NOMO-1 treated with dmso at 0.1 percent for 144 hours (cell line): ENCODE data around the gene MYLK2.

ENCODE experiments used
- DNase-seq: peaks from one replicate; lab custom pipeline; 2025; ENCODE audit not compliant: unreplicated experiment; lab: John Stamatoyannopoulos, UW

Gene MYLK2

GRCh38 chr20:31835554-31835953, 16.4 kb downstream of the MYLK2 start:
- no peak for DNase-seq

DNA sequence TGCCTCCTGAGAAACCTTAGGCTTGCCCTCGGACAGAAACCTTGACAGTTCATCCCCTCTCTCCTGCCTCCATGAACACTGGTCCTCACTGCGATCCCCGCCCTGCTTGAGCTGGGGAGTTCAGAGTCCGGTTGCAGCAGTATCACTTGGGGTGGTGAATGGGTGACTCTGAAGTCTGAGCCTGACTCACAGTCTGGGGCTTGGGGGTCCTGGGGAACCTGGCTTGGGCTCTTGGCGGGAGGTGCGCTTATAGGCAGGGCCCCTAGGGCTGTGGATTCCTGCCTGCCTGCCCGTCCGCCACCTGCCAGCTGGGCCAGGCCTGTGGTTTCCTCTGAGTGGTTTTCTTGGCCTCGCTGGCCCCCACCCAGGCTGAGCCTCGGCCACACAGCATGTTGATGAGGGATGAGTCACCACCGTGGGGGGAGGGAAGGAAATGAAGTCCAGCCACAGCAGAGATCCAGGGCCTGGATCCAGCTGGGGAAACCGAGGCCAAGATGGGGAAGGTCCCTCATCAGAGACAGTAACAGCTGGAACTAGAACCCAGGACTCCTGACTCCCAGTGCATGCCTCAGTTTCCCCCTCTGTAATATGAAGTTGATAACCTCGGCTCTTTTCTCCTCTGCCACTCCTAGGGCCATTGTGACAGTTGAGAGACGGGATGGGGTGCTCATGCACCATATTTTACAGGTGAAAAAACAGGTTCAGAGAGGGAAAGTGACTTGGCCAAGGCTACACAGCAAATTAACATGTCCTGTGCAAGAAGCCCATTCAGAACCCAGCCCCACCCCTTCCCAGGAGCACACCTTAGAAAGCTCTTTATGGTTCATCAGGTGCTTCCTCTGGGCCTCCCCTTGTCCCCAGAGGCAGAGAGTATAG, 17.1 kb downstream of the MYLK2 start:
- DNase-seq = peak; percentile 72

DNA sequence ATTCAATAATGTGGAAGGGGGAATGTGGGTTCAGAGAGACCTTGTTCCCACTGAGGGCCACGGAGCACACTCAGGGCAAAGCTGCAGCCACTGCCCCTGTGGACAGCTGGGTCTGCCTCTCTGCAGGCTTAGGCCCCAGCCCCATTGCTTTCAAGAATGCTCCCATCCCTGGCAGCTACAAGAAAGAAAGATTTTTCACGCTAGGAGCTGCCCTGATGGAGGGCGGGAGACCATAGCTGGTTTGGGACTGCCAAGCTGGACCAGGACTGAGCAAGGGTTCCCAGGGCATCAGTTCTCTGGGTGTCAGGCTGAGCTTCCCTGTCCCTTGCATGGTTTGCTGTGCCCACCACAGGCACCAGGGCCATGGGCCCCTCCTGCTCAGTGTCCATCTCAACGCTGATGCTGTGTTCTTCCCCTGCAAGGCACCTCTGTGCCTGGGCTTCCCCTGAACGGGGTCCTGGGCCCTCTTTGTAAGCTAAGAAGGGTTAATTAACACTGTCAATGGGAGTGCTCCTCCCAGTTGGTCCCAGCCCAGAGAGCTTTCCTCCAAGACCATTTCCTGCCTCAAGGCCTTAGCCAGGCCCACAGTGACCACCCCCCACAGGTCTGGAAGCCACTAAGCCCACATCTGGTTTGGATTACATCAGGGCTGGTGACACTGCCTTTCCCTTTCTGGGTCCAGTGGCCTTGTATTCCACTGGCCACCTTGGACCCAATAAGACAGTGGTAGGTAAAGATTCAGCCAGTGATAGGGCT, 17.9 kb downstream of the MYLK2 start:
- DNase-seq = no peak

DNA sequence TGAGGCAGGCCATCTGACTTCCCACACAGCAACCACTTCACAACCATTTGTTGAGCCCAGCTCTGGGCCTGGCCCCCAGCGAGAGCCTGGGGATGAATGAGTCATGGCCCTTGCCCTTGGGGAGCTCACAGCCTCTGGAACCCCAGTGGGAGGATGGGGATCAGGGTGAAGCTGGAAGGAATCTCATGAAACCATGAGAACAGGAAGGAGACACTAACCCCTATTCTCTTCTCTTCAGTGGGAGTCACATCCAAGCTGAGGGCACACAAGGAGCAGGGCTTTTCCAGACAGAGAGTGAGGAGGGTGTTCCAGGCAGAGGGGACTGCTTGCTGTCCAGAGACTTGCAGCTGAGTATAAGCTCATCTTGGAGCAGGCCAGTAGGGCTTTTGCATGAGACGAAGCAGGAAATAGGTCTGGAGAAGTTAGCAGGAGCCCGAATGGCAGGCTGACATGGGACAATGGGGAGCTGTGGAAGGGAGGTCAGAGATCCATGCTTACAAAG, 18.8 kb downstream of the MYLK2 start:
- DNase-seq = no peak

DNA sequence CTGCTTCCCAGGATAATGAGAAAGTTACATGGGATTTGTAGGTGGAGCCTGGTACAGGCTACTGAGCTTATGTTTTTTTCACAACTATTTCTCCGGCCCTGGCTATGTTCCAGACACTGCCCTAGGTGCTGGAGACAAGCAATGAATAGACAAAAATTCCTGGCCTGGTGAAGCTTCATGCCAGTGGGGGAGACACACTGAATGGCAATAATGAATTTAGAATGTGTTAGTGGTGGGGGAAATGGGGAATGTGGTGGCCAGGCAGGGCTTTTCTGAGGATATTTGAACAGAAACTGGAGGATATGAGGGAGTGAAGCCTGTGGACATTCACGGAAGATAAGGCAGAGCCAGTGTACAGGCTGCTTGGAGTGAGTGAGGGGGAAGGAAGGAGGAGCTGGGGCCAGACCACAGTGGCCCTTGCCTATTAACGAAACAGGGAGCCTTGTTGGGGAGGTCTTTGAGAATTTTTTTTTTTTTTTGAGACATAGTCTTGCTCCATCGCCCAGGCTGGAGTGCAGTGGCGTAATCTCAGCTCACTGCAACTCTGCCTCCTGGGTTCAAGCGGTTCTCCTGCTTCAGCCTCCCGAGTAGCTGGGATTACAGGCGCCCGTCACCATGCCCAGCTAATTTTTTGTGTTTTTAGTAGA, 19.6 kb downstream of the MYLK2 start:
- DNase-seq = peak; percentile 9

GRCh38 chr20:31839782-31840487, 20.8 kb downstream of the MYLK2 start:
- no peak for DNase-seq

DNA sequence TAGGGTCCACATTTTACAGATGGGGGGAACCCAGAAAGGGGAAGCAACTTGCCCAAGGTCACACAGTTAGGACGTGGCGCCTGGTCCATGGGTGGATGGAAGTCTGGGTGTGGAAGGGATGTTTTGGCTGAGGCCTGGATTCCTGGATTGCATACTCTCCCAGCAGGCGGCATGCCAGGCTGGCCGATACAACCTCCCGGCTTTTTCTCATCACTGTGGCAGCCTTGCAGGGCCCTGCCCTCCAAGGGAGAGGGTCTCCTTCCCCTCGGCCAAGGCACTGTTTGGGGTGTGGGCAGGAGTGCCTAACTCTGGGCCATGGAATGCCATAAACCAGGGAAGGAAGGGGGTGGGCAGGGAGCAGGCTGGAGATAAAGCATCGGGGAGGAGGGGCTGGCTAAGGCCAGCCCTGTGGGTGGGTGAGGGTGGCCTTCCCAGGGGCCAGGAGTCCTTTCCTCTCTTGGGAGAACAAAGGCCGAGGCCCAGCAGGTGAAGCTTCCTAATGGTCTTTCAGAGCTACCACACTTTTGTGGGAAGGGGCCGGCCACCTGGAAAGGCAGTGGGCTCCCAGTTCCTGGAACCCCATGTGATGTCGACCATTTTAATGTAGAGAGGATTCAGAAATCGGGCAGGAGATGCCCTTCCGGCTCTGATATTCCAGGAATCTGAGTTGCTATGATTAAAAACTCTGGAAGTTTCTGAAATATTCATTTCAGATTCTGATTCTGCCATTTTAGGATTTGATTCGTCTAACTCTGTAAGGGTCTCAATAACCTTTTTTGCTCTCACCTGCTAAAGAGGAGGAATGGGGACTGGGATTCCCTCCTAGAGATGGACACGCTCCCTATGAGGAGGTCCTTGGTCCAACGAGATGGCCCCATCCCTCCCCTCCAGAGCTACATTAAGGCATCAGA, 22.0 kb downstream of the MYLK2 start:
- DNase-seq = no peak

GRCh38 chr20:31841928-31842327, 22.8 kb downstream of the MYLK2 start:
- DNase-seq = no peak

- DNase-seq = no peak
Measured at GRCh38 chr20:31842471-31843157, 23.5 kb downstream of the MYLK2 start.

GRCh38 chr20:31843288-31843687, 24.1 kb downstream of the MYLK2 start:
- DNase-seq = no peak

DNA sequence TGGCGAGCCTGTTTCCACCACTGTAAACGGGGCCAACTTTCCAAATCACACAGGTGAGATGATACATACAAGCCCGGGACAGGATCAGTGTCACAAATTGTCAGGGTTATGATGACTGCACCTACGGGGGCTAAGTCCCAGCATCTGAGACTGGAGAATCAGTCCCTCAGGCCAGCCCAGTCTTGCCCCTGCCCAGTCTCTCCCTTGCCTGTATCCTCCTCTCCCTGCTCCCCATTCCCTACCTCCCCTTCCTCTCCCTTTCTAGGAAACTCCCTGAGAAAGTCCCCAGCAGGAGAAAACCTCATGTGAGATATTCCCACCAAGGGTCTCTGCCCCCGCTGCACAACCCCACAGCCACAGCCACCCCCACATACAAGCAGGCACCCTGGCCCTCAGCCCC, 24.7 kb downstream of the MYLK2 start:
- DNase-seq = no peak

- DNase-seq = no peak
Measured at GRCh38 chr20:31844737-31845299, 25.7 kb downstream of the MYLK2 start.

DNA sequence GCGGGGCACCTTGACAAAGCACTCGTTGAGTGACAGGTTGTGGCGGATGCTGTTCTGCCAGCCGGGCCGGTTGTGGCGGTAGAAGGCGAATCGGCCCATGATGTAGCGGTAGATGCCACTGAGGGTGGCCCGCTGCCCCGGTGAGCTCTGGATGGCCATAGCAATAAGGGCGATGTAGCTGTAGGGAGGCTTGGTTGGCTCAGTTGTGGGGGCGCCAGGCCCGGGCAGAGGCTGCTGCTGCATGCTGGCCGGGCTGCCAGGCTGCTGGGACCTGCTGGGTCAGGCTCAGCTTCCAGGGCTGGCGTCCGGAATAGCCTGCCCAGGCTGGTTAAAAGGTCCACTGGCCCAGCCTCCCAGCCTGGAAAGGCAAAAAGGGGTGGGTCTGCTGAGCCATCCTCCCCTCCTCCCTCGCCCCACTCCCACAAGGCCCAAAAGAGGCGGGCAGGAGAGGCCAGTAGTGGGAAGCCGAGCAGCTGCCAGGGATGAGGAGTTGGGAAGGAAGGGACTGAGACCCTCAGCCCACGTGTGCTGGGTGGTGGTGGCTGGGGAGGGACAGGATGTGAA, 26.2 kb downstream of the MYLK2 start, which contains the start of gene FOXS1:
Gene FOXS1, minus strand, starts transcription at position 305 of the 564 bp plus-strand sequence. Its CDS starts 62 bp downstream, at position 243.
- no peak for DNase-seq

GRCh38 chr20:31846793-31847138, 27.6 kb downstream of the MYLK2 start:
- DNase-seq = no peak

GRCh38 chr20:31848088-31848999, 29.2 kb downstream of the MYLK2 start:
- DNase-seq = no peak

DNA sequence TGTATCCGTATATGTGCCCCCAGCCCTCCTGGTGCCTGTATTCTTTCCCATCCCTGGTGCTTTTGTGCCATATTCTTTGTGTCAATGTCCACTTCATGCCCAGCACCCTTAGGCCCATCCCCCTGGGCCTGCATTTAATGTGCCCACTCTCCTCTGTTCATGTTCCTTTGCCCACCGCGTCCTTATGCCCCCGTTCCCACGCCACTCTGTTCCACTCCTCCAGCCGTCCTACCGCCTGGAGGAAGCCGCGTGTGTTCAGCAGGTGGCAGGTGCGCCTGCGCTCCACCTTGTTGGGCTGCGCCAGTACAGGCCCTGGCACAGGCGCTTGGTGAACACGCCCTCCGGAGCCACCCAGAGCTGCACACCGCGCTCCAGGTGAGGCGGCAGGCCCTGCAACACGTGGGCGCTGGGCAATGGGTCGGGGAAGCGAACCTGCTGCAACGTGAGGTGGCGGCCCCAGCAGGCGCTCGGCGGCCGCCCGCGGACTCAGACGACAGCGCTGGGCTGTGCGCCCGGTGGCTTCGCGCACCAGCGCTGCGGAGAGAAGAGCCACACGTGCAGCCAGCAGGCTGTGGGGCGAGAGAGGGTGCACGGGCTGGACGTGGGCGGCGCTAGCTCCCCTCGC, 30.3 kb downstream of the MYLK2 start:
- DNase-seq = no peak
